Measurements from ENCODE around the gene BTBD16.

Gene BTBD16

GRCh38 chr10:122374859-122375678, 104.0 kb downstream of the BTBD16 start:
- Histone ChIP-seq H3K27me3 (replicated peaks; ENCODE audit: control insufficient read depth, insufficient read depth, low read length) (peaks cover 1% of the 10 kb centered on the region; the same call in 1 of the 2 replicates), H3K36me3 (ENCODE audit: control insufficient read depth, insufficient read depth, low read length) (no peaks in the 10 kb centered on the region), H3K4me3 (replicated peaks; ENCODE audit: low read depth, low read length) (no peak overlapping the region)
- TF ChIP-seq CTCF (IDR thresholded peaks at IDR 0.05; ENCODE audit: insufficient read depth, low read length, poor library complexity, severe bottlenecking) = no peak
- DNase-seq (ENCODE audit: extremely low read depth, insufficient read length) = peak; percentile 71

GRCh38 chr10:122375679-122376160, 104.6 kb downstream of the BTBD16 start:
- no peak for TF ChIP-seq CTCF (IDR thresholded peaks at IDR 0.05; ENCODE audit: insufficient read depth, low read length, poor library complexity, severe bottlenecking)
- H3K4me3 ChIP-seq (replicated peaks; ENCODE audit: low read depth, low read length) = no peak overlapping the region
- no peaks in the 10 kb centered on the region for H3K36me3 ChIP-seq (ENCODE audit: control insufficient read depth, insufficient read depth, low read length)
- no peak for DNase-seq (ENCODE audit: extremely low read depth, insufficient read length)
- no peaks in the 10 kb centered on the region; the same call in 1 of the 2 replicates for H3K27me3 ChIP-seq (replicated peaks; ENCODE audit: control insufficient read depth, insufficient read depth, low read length)

GRCh38 chr10:122376364-122376961, 105.4 kb downstream of the BTBD16 start:
- Histone ChIP-seq H3K36me3 (ENCODE audit: control insufficient read depth, insufficient read depth, low read length) (no peaks in the 10 kb centered on the region), H3K4me3 (replicated peaks; ENCODE audit: low read depth, low read length) (no peak overlapping the region), H3K27me3 (replicated peaks; ENCODE audit: control insufficient read depth, insufficient read depth, low read length) (no peaks in the 10 kb centered on the region; the same call in 1 of the 2 replicates)
- no peak for DNase-seq (ENCODE audit: extremely low read depth, insufficient read length)
- no peak for TF ChIP-seq CTCF (IDR thresholded peaks at IDR 0.05; ENCODE audit: insufficient read depth, low read length, poor library complexity, severe bottlenecking)

- Histone ChIP-seq H3K36me3 (ENCODE audit: control insufficient read depth, insufficient read depth, low read length) (no peaks in the 10 kb centered on the region), H3K27me3 (replicated peaks; ENCODE audit: control insufficient read depth, insufficient read depth, low read length) (no peaks in the 10 kb centered on the region; the same call in 1 of the 2 replicates), H3K4me3 (replicated peaks; ENCODE audit: low read depth, low read length) (no peak overlapping the region)
- no peak for TF ChIP-seq CTCF (IDR thresholded peaks at IDR 0.05; ENCODE audit: insufficient read depth, low read length, poor library complexity, severe bottlenecking)
- DNase-seq (ENCODE audit: extremely low read depth, insufficient read length) = no peak
Measured at GRCh38 chr10:122379041-122379440, 107.9 kb downstream of the BTBD16 start.

GRCh38 chr10:122379537-122379936, 108.4 kb downstream of the BTBD16 start:
- H3K4me3 ChIP-seq (replicated peaks; ENCODE audit: low read depth, low read length) = no peak overlapping the region
- no peaks in the 10 kb centered on the region; the same call in 1 of the 2 replicates for H3K27me3 ChIP-seq (replicated peaks; ENCODE audit: control insufficient read depth, insufficient read depth, low read length)
- no peak for TF ChIP-seq CTCF (IDR thresholded peaks at IDR 0.05; ENCODE audit: insufficient read depth, low read length, poor library complexity, severe bottlenecking)
- no peak for DNase-seq (ENCODE audit: extremely low read depth, insufficient read length)
- H3K36me3 ChIP-seq (ENCODE audit: control insufficient read depth, insufficient read depth, low read length) = no peaks in the 10 kb centered on the region

Data from GM06990 (cell line).